HG03066 (cell line): ENCODE results near the gene TUBD1.
"Not testable (repeated sequence)": the region's sequence is repeated elsewhere in the genome, so short reads cannot be mapped to it uniquely, and the experiment has no call there.

Source experiments
- ATAC-seq: cut with Tn5 transposase; IDR thresholded peaks from one replicate; pipeline ENCODE4 v1.9.1; 2021; ENCODE audit warnings: low read depth; ENCODE audit not compliant: unreplicated experiment

The TUBD1 gene

GRCh38 chr17:59877965-59878364 is 14.8 kb downstream of the TUBD1 start:
- no peak for ATAC-seq

DNA sequence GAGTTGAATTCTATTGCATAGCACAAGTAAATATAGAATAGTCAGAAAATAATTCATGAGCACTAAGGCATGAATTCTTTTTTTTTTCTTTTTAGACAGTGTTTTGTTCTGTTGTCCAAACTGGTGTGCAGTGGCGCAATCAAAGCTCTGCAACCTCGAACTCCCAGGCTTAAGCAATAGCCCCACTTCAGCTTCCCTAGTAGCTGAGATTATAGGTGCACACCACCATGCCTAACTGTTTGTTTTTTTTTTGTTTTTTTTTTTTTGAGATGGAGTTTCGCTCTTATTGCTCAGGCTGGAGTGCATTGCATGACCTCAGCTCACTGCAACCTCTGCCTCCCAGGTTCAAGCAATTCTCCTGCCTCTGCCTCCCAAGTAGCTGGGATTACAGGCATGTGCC is 16.6 kb downstream of the TUBD1 start:
- no peak for ATAC-seq

- ATAC-seq: no peak
These were observed 18.4 kb downstream of the TUBD1 start for GRCh38 chr17:59874376-59874775.

GRCh38 chr17:59873414-59873813 is 19.3 kb downstream of the TUBD1 start:
- not testable (repeated sequence) for ATAC-seq

- no peak for ATAC-seq
These were observed 20.4 kb downstream of the TUBD1 start for GRCh38 chr17:59872351-59872750.

DNA sequence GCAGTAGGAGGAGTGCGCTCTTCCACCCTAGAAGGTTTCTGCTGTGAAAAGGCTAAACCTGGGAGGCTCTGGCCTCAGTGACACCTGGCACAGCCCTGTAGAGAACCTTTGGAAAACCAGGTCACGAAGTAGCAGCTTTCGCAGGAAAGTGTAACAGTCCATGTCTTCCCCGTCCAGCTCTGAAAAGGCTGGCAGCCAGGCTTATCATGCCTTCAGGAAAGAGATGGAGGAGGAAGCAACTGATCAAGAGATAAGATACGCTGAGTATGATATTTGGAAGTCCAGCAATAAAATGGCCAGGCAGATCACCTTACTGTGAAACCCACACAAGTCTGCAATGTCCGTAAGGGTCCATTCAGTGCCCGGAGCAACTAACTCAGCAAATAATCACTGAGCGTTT is 22.3 kb downstream of the TUBD1 start:
- no peak for ATAC-seq

GRCh38 chr17:59869941-59870218 is 22.9 kb downstream of the TUBD1 start:
- no peak for ATAC-seq

- no peak for ATAC-seq
These were observed 29.1 kb downstream of the TUBD1 start for GRCh38 chr17:59863616-59864015.

DNA sequence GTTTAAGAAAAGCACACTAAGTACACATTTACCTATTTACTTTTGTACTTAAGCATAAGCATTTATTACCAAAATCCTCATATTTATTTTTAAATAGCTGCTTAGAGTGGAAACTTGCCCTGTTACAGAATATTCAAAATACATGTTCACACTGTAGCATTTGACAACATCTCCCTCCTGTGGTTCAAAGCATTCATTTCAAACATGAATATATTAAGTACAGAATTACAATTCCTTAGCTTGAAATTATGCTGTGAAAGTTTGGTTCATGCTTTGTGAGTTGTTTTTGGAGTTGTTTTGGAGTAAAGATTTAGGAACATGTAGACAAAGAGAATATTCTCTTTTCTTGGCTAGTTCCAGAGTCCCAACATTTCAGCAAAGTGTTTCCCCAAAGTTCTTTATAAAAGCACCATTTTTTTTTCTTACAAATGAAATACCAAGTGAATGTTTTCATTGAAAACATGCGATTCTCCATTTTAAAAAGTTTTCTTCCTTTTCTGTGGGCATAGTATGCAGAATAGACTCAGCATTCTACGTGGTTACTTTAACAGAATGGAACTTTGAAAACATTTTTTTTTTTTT is 33.2 kb downstream of the TUBD1 start:
- ATAC-seq: no peak

GRCh38 chr17:59858932-59859331 is 33.8 kb downstream of the TUBD1 start:
- ATAC-seq: no peak

GRCh38 chr17:59858167-59858816 is 34.5 kb downstream of the TUBD1 start:
- ATAC-seq: no peak

DNA sequence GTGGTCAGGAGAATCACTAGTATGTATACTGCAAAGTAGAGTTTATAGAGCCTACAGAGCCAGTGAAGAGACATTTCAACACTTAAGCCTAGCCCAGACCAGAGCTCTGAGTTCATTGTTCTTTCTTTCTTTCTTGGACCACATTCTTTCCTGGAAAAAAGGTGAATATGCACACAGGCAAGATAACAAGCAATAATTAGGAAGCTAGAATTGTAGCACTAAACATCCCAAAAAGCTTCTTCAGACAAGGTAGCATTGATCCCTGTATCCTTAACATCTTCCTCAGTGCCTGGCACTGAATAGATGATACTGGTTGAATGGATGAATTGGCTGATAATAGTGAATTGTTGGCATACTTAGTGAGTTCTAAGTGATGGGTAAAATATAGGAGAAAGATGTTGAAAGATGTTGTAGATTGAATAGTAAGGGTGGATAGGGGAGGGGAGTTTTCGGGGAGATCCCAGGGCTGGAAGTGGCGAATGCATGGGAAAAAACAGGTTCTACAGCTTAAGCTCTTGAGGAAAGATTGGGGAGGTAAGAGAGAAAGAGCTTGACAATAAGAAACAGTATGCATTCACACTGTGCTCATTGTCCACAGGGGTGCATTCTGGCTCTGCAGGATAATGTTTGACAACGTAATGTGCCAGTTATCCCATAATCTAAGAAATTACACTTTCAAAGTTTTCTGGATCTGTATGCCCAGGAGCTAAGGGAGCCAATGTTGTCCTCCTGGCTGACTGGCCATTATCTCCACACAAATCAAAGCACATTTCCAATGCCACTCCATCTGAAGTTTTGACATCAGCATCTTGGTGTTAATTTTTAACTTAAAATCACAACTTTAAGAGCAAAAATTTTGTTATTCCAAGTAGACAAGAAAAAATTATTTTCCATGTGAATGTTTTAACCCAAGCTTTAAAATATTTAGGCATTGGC is 35.6 kb downstream of the TUBD1 start:
- no peak for ATAC-seq

DNA sequence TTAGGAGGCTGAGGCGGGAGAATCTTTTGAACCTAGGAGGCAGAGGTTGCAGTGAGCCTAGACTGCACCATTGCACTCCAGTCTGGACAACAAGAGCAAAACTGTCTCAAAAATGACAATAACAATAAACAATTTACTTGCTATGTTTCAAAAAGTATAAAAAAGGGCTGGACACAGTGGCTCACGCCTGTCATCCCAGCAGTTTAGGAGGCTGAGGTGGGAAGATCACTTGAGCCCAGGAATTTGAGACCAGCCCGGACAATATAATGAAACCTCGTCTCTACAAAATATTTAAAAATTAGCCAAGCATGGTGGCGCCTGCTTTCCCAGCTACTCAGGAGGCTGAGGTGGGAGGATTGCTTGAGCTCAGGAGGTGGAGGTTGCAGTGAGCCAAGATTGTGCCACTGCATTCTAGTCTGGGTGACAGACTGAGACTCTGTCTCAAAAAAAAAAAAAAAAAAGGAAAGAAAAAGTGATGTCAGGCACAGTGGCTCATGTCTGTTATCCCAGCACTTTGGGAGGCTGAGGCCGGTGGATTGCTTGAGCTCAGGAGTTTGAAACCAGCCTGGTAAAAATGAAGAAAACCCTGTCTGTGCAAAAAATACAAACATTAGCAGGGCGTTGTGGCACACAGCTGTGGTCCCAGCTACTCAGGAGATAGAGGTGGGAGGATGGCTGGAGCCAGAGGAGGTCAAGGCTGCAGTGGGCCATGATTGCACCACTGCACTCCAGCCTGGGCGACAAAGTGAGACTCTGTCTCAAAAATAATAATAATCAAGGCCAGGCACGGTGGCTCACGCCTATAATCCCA is 38.6 kb downstream of the TUBD1 start:
- ATAC-seq: not testable (repeated sequence)

DNA sequence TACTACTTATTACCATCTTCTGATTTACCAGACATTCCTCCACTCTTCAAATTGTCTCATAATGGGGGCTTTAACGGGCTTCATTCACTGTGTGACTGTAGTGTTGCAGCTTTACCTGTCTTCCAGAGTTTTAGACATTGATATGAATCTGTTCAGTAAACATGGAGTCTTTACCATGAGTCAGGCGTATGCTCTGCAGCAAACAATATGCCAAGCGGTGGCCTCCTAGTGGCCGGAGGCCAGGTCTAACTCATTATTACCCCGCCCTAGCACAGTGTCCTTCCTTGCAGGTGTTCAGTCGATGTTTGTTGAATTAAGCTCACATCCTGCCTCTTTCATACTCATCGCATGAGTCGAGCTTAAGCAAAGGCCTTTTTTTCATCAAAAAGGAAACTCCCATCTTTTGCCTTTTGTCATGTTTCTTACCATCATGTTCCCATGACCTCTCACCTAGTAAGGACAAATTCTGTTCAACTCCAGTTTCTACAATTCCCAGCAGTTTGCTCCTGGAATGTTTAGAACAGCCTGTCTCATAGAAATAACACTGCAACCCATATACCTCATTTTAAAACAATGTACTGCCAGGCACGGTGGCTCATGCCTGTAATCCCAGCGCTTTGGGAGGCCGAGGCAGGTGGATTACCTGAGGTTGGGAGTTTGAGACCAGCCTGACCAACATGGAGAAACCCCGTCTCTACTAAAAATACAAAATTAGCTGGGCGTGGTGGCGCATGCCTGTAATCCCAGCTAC is 39.4 kb downstream of the TUBD1 start:
- ATAC-seq: no peak

GRCh38 chr17:59852847-59853167 is 39.9 kb downstream of the TUBD1 start:
- ATAC-seq: not testable (repeated sequence)

DNA sequence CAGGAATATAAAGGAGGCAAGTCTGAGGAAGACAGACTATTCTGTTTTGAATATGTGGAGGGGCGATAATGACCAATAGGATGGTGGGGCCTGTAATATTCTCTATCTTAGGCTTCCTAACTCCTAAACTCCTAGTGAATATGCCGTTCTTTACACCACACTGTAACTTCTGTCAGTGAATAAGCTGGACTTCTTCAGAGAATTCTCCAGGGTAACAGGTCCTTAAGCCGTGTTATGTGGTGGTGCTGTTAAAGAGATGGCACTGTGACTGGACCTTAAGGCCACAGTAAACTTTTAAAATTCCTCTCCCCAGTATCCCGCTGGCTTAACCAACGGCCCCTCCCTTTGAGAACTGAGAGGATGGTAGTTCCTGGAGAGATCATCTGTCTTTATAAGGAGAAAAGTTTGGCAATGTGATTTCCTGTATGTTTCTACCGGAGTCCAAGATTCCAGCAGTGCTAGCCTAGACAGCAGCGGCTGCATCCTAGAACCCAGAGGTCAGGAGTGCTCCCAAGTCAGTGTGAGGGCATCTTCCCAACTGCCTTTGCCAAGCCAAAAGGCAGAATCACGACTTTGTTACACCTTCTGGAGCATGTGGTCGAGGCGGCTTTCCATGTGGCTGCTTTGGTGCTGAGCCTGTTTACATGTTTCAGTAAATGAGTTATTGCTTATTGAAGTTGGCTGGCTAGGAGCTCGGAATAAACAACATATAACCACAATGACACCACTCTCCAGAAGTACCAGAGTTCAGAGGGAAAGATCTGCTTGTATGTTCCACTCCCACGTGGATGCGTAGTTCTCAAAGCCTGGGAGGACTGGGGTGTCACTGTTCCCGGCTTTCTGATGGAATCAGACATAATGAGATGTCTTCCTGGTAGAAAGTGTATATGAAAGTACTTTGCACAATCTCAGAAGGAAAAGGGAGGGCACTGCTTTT is 41.0 kb downstream of the TUBD1 start:
- no peak for ATAC-seq

DNA sequence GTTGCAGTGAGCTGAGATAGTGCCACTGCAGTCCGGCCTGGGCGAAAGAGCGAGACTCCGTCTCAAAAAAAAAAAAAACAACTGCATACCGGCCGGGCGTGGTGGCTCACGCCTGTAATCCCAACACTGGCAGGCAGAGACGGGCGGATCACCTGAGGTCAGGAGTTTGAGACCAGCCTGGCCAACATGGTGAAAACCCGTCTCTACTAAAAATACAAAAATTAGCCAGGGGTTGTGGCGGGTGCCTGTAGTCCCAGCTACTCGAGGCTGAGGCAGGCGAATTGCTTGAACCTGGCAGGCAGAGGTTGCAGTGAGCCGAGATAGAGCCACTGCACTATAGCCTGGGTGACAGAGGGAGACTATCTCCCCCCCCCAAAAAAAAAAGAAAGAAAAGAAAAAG is 42.4 kb downstream of the TUBD1 start:
- ATAC-seq: not testable (repeated sequence)

DNA sequence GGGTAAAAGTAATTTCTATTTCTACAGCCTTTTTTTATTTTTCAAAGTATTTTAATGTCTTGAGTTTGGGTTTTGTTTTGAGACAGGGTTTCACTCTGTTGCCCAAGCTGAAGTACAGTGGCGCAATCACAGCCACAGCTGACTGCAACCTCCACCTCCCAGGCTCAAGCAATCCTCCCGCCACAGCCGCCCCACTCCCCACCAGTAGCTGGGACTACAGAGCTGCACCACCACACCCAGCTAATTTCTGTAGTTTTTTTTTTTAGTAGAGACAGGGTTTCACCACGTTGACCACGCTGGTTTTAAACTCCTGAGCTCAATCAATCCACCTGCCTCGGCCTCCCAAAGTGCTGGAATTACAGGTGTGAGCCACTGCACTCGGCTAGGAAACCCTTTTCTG is 44.0 kb downstream of the TUBD1 start:
- peak; percentile 43 for ATAC-seq

- ATAC-seq: no peak
These were observed 44.4 kb downstream of the TUBD1 start for GRCh38 chr17:59848385-59848668.
